HG03280 (cell line): ENCODE results near the gene EMSY.
"Not testable (repeated sequence)": the region's sequence is repeated elsewhere in the genome, so short reads cannot be mapped to it uniquely, and the experiment has no call there.

Source experiments
- ATAC-seq: cut with Tn5 transposase; IDR thresholded peaks from one replicate; pipeline ENCODE4 v1.9.1; 2021; ENCODE audit warnings: mild to moderate bottlenecking, moderate library complexity; ENCODE audit not compliant: unreplicated experiment

Gene EMSY

GRCh38 chr11:76568139-76568538, 123.3 kb downstream of the EMSY start:
- no peak for ATAC-seq

GRCh38 chr11:76568621-76569020, 123.8 kb downstream of the EMSY start:
- ATAC-seq, result no peak

GRCh38 chr11:76572181-76572875, 127.5 kb downstream of the EMSY start:
- not testable (repeated sequence) for ATAC-seq

GRCh38 chr11:76574406-76574805, 129.6 kb downstream of the EMSY start:
- ATAC-seq, result no peak

- no peak for ATAC-seq
These were observed 130.1 kb downstream of the EMSY start for GRCh38 chr11:76574879-76575278.

- ATAC-seq, result no peak
These were observed 132.6 kb downstream of the EMSY start for GRCh38 chr11:76577226-76577920.

GRCh38 chr11:76577921-76578653, 133.3 kb downstream of the EMSY start:
- ATAC-seq, result no peak

- no peak for ATAC-seq
These were observed 133.8 kb downstream of the EMSY start for GRCh38 chr11:76578654-76579055.

- no peak for ATAC-seq
These were observed 134.4 kb downstream of the EMSY start for GRCh38 chr11:76579056-76579751.

GRCh38 chr11:76579752-76580151, 134.9 kb downstream of the EMSY start:
- ATAC-seq, result no peak

GRCh38 chr11:76582471-76582870, 137.7 kb downstream of the EMSY start:
- ATAC-seq, result not testable (repeated sequence)

GRCh38 chr11:76587820-76588454, 143.1 kb downstream of the EMSY start:
- no peak for ATAC-seq

GRCh38 chr11:76588455-76589325, 143.9 kb downstream of the EMSY start:
- ATAC-seq, result no peak

GRCh38 chr11:76589477-76589876, 144.7 kb downstream of the EMSY start:
- ATAC-seq, result no peak

GRCh38 chr11:76589964-76590950, 145.4 kb downstream of the EMSY start:
- no peak for ATAC-seq

GRCh38 chr11:76591416-76591815, 146.6 kb downstream of the EMSY start:
- ATAC-seq, result no peak

- ATAC-seq, result no peak
These were observed 147.5 kb downstream of the EMSY start for GRCh38 chr11:76592025-76592914.

GRCh38 chr11:76592961-76593360, 148.1 kb downstream of the EMSY start:
- no peak for ATAC-seq
